ENCODE measurements around the gene GPR62. TPM values are rescaled to one million over a fixed set of nuclear protein-coding genes. Genes with fewer than 3 reads are reported as not detected.

Gene GPR62
- total and polyA plus RNA-seq, 4 donors: 1.2 to 4.6 (median 2.7) TPM

- WGBS (ENCODE audit: insufficient coverage): 95% methylated on average over 10 of the region's 13 CpGs
- Histone ChIP-seq H3K27ac (ENCODE audit: low read depth, low read length) (no peak overlapping the region), H3K4me3 (ENCODE audit: low read depth, low read length) (no peak overlapping the region), H3K4me1 (ENCODE audit: control insufficient read depth, insufficient read depth, low read length) (peaks cover 24% of the 10 kb centered on the region), H3K36me3 (ENCODE audit: control insufficient read depth, insufficient read depth, low read length) (peaks cover 62% of the 10 kb centered on the region), H3K27me3 (ENCODE audit: control insufficient read depth, insufficient read depth, low read length) (no peaks in the 10 kb centered on the region), H3K9me3 (ENCODE audit: control insufficient read depth, insufficient read depth, low read length) (no peaks in the 10 kb centered on the region)
- no peak for DNase-seq (ENCODE audit: low read depth in 4 of 6, low spot score in 6 of 6)
Measured at GRCh38 chr3:51937611-51938450, 17.4 kb upstream of the GPR62 start.

GRCh38 chr3:51938780-51939425 lies 16.3 kb upstream of the GPR62 start:
- WGBS (ENCODE audit: insufficient coverage): 95% methylated on average over 5 of the region's 9 CpGs
- H3K27ac ChIP-seq (ENCODE audit: low read depth, low read length): no peak overlapping the region
- no peaks in the 10 kb centered on the region for H3K27me3 ChIP-seq (ENCODE audit: control insufficient read depth, insufficient read depth, low read length)
- no peak overlapping the region for H3K4me3 ChIP-seq (ENCODE audit: low read depth, low read length)
- H3K4me1 ChIP-seq (ENCODE audit: control insufficient read depth, insufficient read depth, low read length): peaks cover 30% of the 10 kb centered on the region
- peaks cover 58% of the 10 kb centered on the region for H3K36me3 ChIP-seq (ENCODE audit: control insufficient read depth, insufficient read depth, low read length)
- H3K9me3 ChIP-seq (ENCODE audit: control insufficient read depth, insufficient read depth, low read length): no peaks in the 10 kb centered on the region
- DNase-seq (ENCODE audit: low read depth in 4 of 6, low spot score in 6 of 6): no peak

GRCh38 chr3:51940648-51941462 lies 14.3 kb upstream of the GPR62 start:
- H3K9me3 ChIP-seq (ENCODE audit: control insufficient read depth, insufficient read depth, low read length): no peaks in the 10 kb centered on the region
- no peaks in the 10 kb centered on the region for H3K27me3 ChIP-seq (ENCODE audit: control insufficient read depth, insufficient read depth, low read length)
- peaks cover 58% of the 10 kb centered on the region for H3K36me3 ChIP-seq (ENCODE audit: control insufficient read depth, insufficient read depth, low read length)
- peak overlapping the region; percentile 69 for H3K4me3 ChIP-seq (ENCODE audit: low read depth, low read length)
- no peak overlapping the region for H3K27ac ChIP-seq (ENCODE audit: low read depth, low read length)
- H3K4me1 ChIP-seq (ENCODE audit: control insufficient read depth, insufficient read depth, low read length): peaks cover 30% of the 10 kb centered on the region
- DNase-seq (ENCODE audit: low read depth in 4 of 6, low spot score in 6 of 6): no peak
- 27% methylated on average over 11 of the region's 13 CpGs for WGBS (ENCODE audit: insufficient coverage)

GRCh38 chr3:51941463-51941797 lies 13.8 kb upstream of the GPR62 start:
- H3K4me1 ChIP-seq (ENCODE audit: control insufficient read depth, insufficient read depth, low read length): peaks cover 30% of the 10 kb centered on the region
- peak overlapping the region; percentile 69 for H3K4me3 ChIP-seq (ENCODE audit: low read depth, low read length)
- peaks cover 56% of the 10 kb centered on the region for H3K36me3 ChIP-seq (ENCODE audit: control insufficient read depth, insufficient read depth, low read length)
- no peaks in the 10 kb centered on the region for H3K27me3 ChIP-seq (ENCODE audit: control insufficient read depth, insufficient read depth, low read length)
- 0% methylated on average over 20 of the region's 20 CpGs for WGBS (ENCODE audit: insufficient coverage)
- no peak overlapping the region for H3K27ac ChIP-seq (ENCODE audit: low read depth, low read length)
- DNase-seq (ENCODE audit: low read depth in 4 of 6, low spot score in 6 of 6): no peak
- H3K9me3 ChIP-seq (ENCODE audit: control insufficient read depth, insufficient read depth, low read length): no peaks in the 10 kb centered on the region

GRCh38 chr3:51941798-51942602 lies 13.2 kb upstream of the GPR62 start, which contains the start of the genes PARP3 and RRP9:
PARP3 (plus strand) TSS chr3:51942363; CDS start chr3:51943356, 993 bp downstream.
RRP9 (minus strand) TSS chr3:51941904; CDS start chr3:51941867, 37 bp downstream.
- WGBS (ENCODE audit: insufficient coverage): under 1% methylated on average over 67 of the region's 67 CpGs
- H3K27me3 ChIP-seq (ENCODE audit: control insufficient read depth, insufficient read depth, low read length): no peaks in the 10 kb centered on the region
- H3K4me3 ChIP-seq (ENCODE audit: low read depth, low read length): peak within 1 kb of the TSS; percentile 69
- H3K27ac ChIP-seq (ENCODE audit: low read depth, low read length): peak within 1 kb of the TSS; percentile 89
- no peaks in the 10 kb centered on the region for H3K9me3 ChIP-seq (ENCODE audit: control insufficient read depth, insufficient read depth, low read length)
- peaks cover 50% of the 10 kb centered on the region for H3K36me3 ChIP-seq (ENCODE audit: control insufficient read depth, insufficient read depth, low read length)
- peak; percentile 95 to 100 (median 99) for DNase-seq (ENCODE audit: low read depth in 4 of 6, low spot score in 6 of 6)
- H3K4me1 ChIP-seq (ENCODE audit: control insufficient read depth, insufficient read depth, low read length): peaks cover 30% of the 10 kb centered on the region

GRCh38 chr3:51942603-51943450 lies 12.4 kb upstream of the GPR62 start:
- DNase-seq (ENCODE audit: low read depth in 4 of 6, low spot score in 6 of 6): no peak
- Histone ChIP-seq H3K27ac (ENCODE audit: low read depth, low read length) (peak overlapping the region; percentile 89), H3K9me3 (ENCODE audit: control insufficient read depth, insufficient read depth, low read length) (no peaks in the 10 kb centered on the region), H3K4me1 (ENCODE audit: control insufficient read depth, insufficient read depth, low read length) (peaks cover 30% of the 10 kb centered on the region), H3K27me3 (ENCODE audit: control insufficient read depth, insufficient read depth, low read length) (no peaks in the 10 kb centered on the region), H3K4me3 (ENCODE audit: low read depth, low read length) (peak overlapping the region; percentile 65), H3K36me3 (ENCODE audit: control insufficient read depth, insufficient read depth, low read length) (peaks cover 47% of the 10 kb centered on the region)
- 75% methylated on average over 10 of the region's 17 CpGs for WGBS (ENCODE audit: insufficient coverage)

GRCh38 chr3:51943451-51944391 lies 11.5 kb upstream of the GPR62 start:
- DNase-seq (ENCODE audit: low read depth in 4 of 6, low spot score in 6 of 6): no peak
- Histone ChIP-seq H3K4me3 (ENCODE audit: low read depth, low read length) (no peak overlapping the region), H3K9me3 (ENCODE audit: control insufficient read depth, insufficient read depth, low read length) (no peaks in the 10 kb centered on the region), H3K27me3 (ENCODE audit: control insufficient read depth, insufficient read depth, low read length) (no peaks in the 10 kb centered on the region), H3K4me1 (ENCODE audit: control insufficient read depth, insufficient read depth, low read length) (peaks cover 30% of the 10 kb centered on the region), H3K27ac (ENCODE audit: low read depth, low read length) (no peak overlapping the region), H3K36me3 (ENCODE audit: control insufficient read depth, insufficient read depth, low read length) (peaks cover 45% of the 10 kb centered on the region)
- WGBS (ENCODE audit: insufficient coverage): 93% methylated on average over 21 of the region's 21 CpGs

All from spinal cord (tissue), 10 donors.